ENCODE results near the gene GCGR. TPM values are rescaled to one million over a fixed set of nuclear protein-coding genes. Genes with fewer than 3 reads are reported as not detected.

The GCGR gene
- total and polyA plus RNA-seq, 2 of the 13 experiments (the other 11 are each of a cell fraction or from before 2014, with no cell fraction given), result 0.04 to 0.13 TPM

GRCh38 chr17:81860756-81861568 lies 57.0 kb downstream of the GCGR start (continued):
- no peak; the same call in 1 of the 2 replicates for TF ChIP-seq TOE1 (CRISPR knock-in tag; IDR thresholded peaks at IDR 0.05)
- peak; percentile 97 for TF ChIP-seq KLF11 (CRISPR knock-in tag; IDR thresholded peaks at IDR 0.05)
- TF ChIP-seq GABPA (IDR thresholded peaks at IDR 0.05; ENCODE audit: low read depth, low read length), result no peak
- TF ChIP-seq GABPA (CRISPR knock-in tag; IDR thresholded peaks at IDR 0.05; ENCODE audit: low read depth), result peak; percentile 94
- TF ChIP-seq TBX3 (IDR thresholded peaks at IDR 0.05; ENCODE audit: borderline replicate concordance), result peak; percentile 93
- peak; percentile 66 for TF ChIP-seq HNRNPK (IDR thresholded peaks at IDR 0.05; ENCODE audit: low read depth, low read length, poor library complexity, severe bottlenecking)
- no peak; the same call in 1 of the 2 replicates for TF ChIP-seq ZBTB4 (CRISPR knock-in tag; IDR thresholded peaks at IDR 0.05; ENCODE audit: borderline replicate concordance)
- peak; percentile 98; the same call in 1 of the 2 replicates for TF ChIP-seq KLF9 (CRISPR knock-in tag; IDR thresholded peaks at IDR 0.05; ENCODE audit: low read depth)
- peak; percentile 92 for TF ChIP-seq THAP11 (CRISPR knock-in tag; IDR thresholded peaks at IDR 0.05)
- peak; percentile 83; the same call in 1 of the 2 replicates for TF ChIP-seq ZNF205 (CRISPR knock-in tag; IDR thresholded peaks at IDR 0.05)
- TF ChIP-seq ZKSCAN1 (IDR thresholded peaks at IDR 0.05; ENCODE audit: low read length), result peak; percentile 39; the same call in 1 of the 2 replicates
- TF ChIP-seq KDM5A (IDR thresholded peaks at IDR 0.05; ENCODE audit: borderline replicate concordance, low read length), result peak; percentile 91
- TF ChIP-seq ZHX2 (IDR thresholded peaks at IDR 0.05; ENCODE audit: low read depth), result peak; percentile 83
- TF ChIP-seq ZHX2 (CRISPR knock-in tag; IDR thresholded peaks at IDR 0.05; ENCODE audit: borderline replicate concordance), result peak; percentile 29; the same call in 1 of the 2 replicates
- peak; percentile 52; the same call in 1 of the 2 replicates for TF ChIP-seq ZBED4 (CRISPR knock-in tag; IDR thresholded peaks at IDR 0.05; ENCODE audit: borderline replicate concordance)
- no peak for TF ChIP-seq ZNF383 (CRISPR knock-in tag; IDR thresholded peaks at IDR 0.05; ENCODE audit: borderline replicate concordance)

All from HepG2 (cell line).